RWPE1 (cell line): ENCODE results near the gene CERS5.

Experiments used
- CTCF ChIA-PET: fragments of 350-600 bp; sonication (Branson Sonifier 250); formaldehyde crosslinking; extraction: SDS; loops from one replicate; lab custom pipeline; 2021; lab: Yijun Ruan, JAX
- POLR2A ChIA-PET: fragments of 400-600 bp; formaldehyde crosslinking; extraction: SDS; loops from one replicate; lab custom pipeline; 2020; ENCODE audit warnings: antibody characterized with exemption; ENCODE audit not compliant: low non-redundant PET; lab: Yijun Ruan, JAX
- DNase-seq: peaks from one replicate; pipeline ENCODE4 v3.0.0; 2012; ENCODE audit warnings: low spot score
- H3K27ac ChIP-seq: fragments of 450-650 bp; 2 replicates; pipeline ENCODE4 v1.5.1; 2017
- CTCF ChIP-seq: fragments of 450-650 bp; conservative IDR thresholded peaks from 2 replicates; pipeline ENCODE4 v1.5.1; 2017; ENCODE audit warnings: low read depth, mild to moderate bottlenecking

Gene CERS5

GRCh38 chr12:50185970-50186663 is 18.9 kb upstream of the CERS5 start:
- ChIA-PET CTCF (interaction anchor here (0.6 to 0.7 kb wide), 3 partner anchors 38 to 102 kb away, joined by 3 to 4 read pairs (median 4); no protein-coding TSS in a partner anchor), POLR2A (no interaction called here)
- TF ChIP-seq CTCF: no peak
- peak overlapping the region; percentile 76 for H3K27ac ChIP-seq
- peak; percentile 53 for DNase-seq

GRCh38 chr12:50185301-50185895 is 18.2 kb upstream of the CERS5 start:
- CTCF ChIA-PET: interaction anchor here (0.6 kb wide), 2 partner anchors 101 to 212 kb away, joined by 3 to 4 read pairs; no protein-coding TSS in a partner anchor
- TF ChIP-seq CTCF: no peak
- POLR2A ChIA-PET: no interaction called here
- H3K27ac ChIP-seq: peak overlapping the region; percentile 76
- DNase-seq: no peak

GRCh38 chr12:50184261-50184660 is 17.1 kb upstream of the CERS5 start:
- no peak for DNase-seq
- ChIA-PET POLR2A (no interaction called here), CTCF (interaction anchor here (0.5 kb wide), 1 partner anchor 109 kb away, joined by 5 read pairs; no protein-coding TSS in a partner anchor)
- peak overlapping the region; percentile 76 for H3K27ac ChIP-seq
- no peak for TF ChIP-seq CTCF

GRCh38 chr12:50182461-50182860 is 15.3 kb upstream of the CERS5 start:
- H3K27ac ChIP-seq: peak overlapping the region; percentile 48
- no peak for TF ChIP-seq CTCF
- ChIA-PET CTCF (interaction anchor here (0.7 to 1.2 kb wide), 3 partner anchors 39 to 132 kb away, joined by 3 to 4 read pairs (median 3); no protein-coding TSS in a partner anchor), POLR2A (no interaction called here)
- DNase-seq: no peak

- DNase-seq: no peak
- POLR2A ChIA-PET: no interaction called here
- CTCF ChIA-PET: interaction anchor here (1.0 to 1.6 kb wide), 3 partner anchors 40 to 133 kb away, joined by 3 to 4 read pairs (median 3); no protein-coding TSS in a partner anchor
- no peak overlapping the region for H3K27ac ChIP-seq
- no peak for TF ChIP-seq CTCF
Measured at GRCh38 chr12:50181691-50182090, 14.5 kb upstream of the CERS5 start.

GRCh38 chr12:50175716-50176026 is 8.5 kb upstream of the CERS5 start:
- ChIA-PET CTCF (interaction anchor here (0.6 to 1.2 kb wide), 15 partner anchors 12 to 1109 kb away, joined by 3 to 13 read pairs (median 4); partner anchors contain the start of gene COX14), POLR2A (no interaction called here)
- no peak overlapping the region for H3K27ac ChIP-seq
- peak; percentile 21; the same call in 1 of the 2 replicates for TF ChIP-seq CTCF
- no peak for DNase-seq
